ENCODE measurements around the gene ILF3. TPM values are rescaled to one million over a fixed set of nuclear protein-coding genes. Genes with fewer than 3 reads are reported as not detected.

The ILF3 gene
- polyA plus RNA-seq, 1 experiment, result 155 TPM

- H3K27me3 ChIP-seq (ENCODE audit: control insufficient read depth, insufficient read depth, low read length), result no peaks in the 10 kb centered on the region
- peak overlapping the region; percentile 99 for H3K4me3 ChIP-seq (ENCODE audit: low read depth, low read length)
- CTCF ChIA-PET, result interaction anchor here (0.5 to 3.7 kb wide), 9 partner anchors 16 to 235 kb away, joined by 3 to 86 read pairs (median 5); partner anchors contain the start of gene DNM2
- POLR2A ChIA-PET, result interaction anchor here (0.6 to 1.9 kb wide), 3 partner anchors 13 to 134 kb away, joined by 3 to 7 read pairs (median 6); partner anchors contain the start of genes DNM2 and TMED1
- DNase-seq (ENCODE audit: low read depth, low spot score), result no peak
- TF ChIP-seq CTCF (IDR thresholded peaks at IDR 0.05; ENCODE audit: low read depth, low read length), result no peak
- H3K27ac ChIP-seq (ENCODE audit: low read depth, low read length), result peak overlapping the region; percentile 70
- H3K9me3 ChIP-seq (ENCODE audit: control insufficient read depth, insufficient read depth, low read length), result no peaks in the 10 kb centered on the region; the same call in 1 of the 2 replicates
Observed at GRCh38 chr19:10701955-10702525, 47.9 kb downstream of the ILF3 start.

GRCh38 chr19:10706990-10707389, 52.8 kb downstream of the ILF3 start:
- peak; percentile 18 for DNase-seq (ENCODE audit: low read depth, low spot score)
- Histone ChIP-seq H3K4me3 (ENCODE audit: low read depth, low read length) (no peak overlapping the region), H3K27me3 (ENCODE audit: control insufficient read depth, insufficient read depth, low read length) (no peaks in the 10 kb centered on the region), H3K9me3 (ENCODE audit: control insufficient read depth, insufficient read depth, low read length) (no peaks in the 10 kb centered on the region), H3K27ac (ENCODE audit: low read depth, low read length) (peak overlapping the region; percentile 2)
- POLR2A ChIA-PET, result no interaction called here
- TF ChIP-seq CTCF (IDR thresholded peaks at IDR 0.05; ENCODE audit: low read depth, low read length), result no peak
- CTCF ChIA-PET, result interaction anchor here (4.1 kb wide), 1 partner anchor 10 kb away, joined by 20 read pairs; the partner anchor contains the start of gene DNM2

GRCh38 chr19:10707440-10707839, 53.3 kb downstream of the ILF3 start:
- DNase-seq (ENCODE audit: low read depth, low spot score), result no peak
- ChIA-PET POLR2A (no interaction called here), CTCF (interaction anchor here (4.1 kb wide), 1 partner anchor 10 kb away, joined by 20 read pairs; the partner anchor contains the start of gene DNM2)
- H3K27ac ChIP-seq (ENCODE audit: low read depth, low read length), result no peak overlapping the region
- no peaks in the 10 kb centered on the region for H3K27me3 ChIP-seq (ENCODE audit: control insufficient read depth, insufficient read depth, low read length)
- no peak for TF ChIP-seq CTCF (IDR thresholded peaks at IDR 0.05; ENCODE audit: low read depth, low read length)
- no peaks in the 10 kb centered on the region for H3K9me3 ChIP-seq (ENCODE audit: control insufficient read depth, insufficient read depth, low read length)
- no peak overlapping the region for H3K4me3 ChIP-seq (ENCODE audit: low read depth, low read length)

GRCh38 chr19:10708291-10708690, 54.1 kb downstream of the ILF3 start:
- TF ChIP-seq CTCF (IDR thresholded peaks at IDR 0.05; ENCODE audit: low read depth, low read length), result no peak
- Histone ChIP-seq H3K27me3 (ENCODE audit: control insufficient read depth, insufficient read depth, low read length) (no peaks in the 10 kb centered on the region), H3K27ac (ENCODE audit: low read depth, low read length) (no peak overlapping the region), H3K4me3 (ENCODE audit: low read depth, low read length) (no peak overlapping the region), H3K9me3 (ENCODE audit: control insufficient read depth, insufficient read depth, low read length) (no peaks in the 10 kb centered on the region)
- POLR2A ChIA-PET, result no interaction called here
- no peak for DNase-seq (ENCODE audit: low read depth, low spot score)
- CTCF ChIA-PET, result interaction anchor here (1.0 kb wide), 1 partner anchor 9 kb away, joined by 3 read pairs; no protein-coding TSS in a partner anchor

GRCh38 chr19:10712045-10712444, 57.9 kb downstream of the ILF3 start:
- ChIA-PET CTCF (no interaction called here), POLR2A (no interaction called here)
- no peak for TF ChIP-seq CTCF (IDR thresholded peaks at IDR 0.05; ENCODE audit: low read depth, low read length)
- Histone ChIP-seq H3K9me3 (ENCODE audit: control insufficient read depth, insufficient read depth, low read length) (no peaks in the 10 kb centered on the region), H3K27me3 (ENCODE audit: control insufficient read depth, insufficient read depth, low read length) (no peaks in the 10 kb centered on the region), H3K4me3 (ENCODE audit: low read depth, low read length) (no peak overlapping the region), H3K27ac (ENCODE audit: low read depth, low read length) (no peak overlapping the region)
- DNase-seq (ENCODE audit: low read depth, low spot score), result no peak
